MCF 10A (cell line): Measurements from ENCODE around the gene HOXB8. TPM values are rescaled to one million over a fixed set of nuclear protein-coding genes. Genes with fewer than 3 reads are reported as not detected.
A peak's percentile ranks its signal among the peaks of the same experiment; 100 is the strongest.

Source experiments
- BruUV-seq: library from RNA; stranded (reverse); fragments of 400-500 nt; replicated peaks from 2 replicates; lab custom pipeline; 2021; lab: Mats Ljungman, UMichigan
- CTCF ChIA-PET: fragments of 300-600 bp; sonication (Branson Sonifier 250); formaldehyde crosslinking; extraction: SDS; loops from one replicate; lab custom pipeline; 2021; ENCODE audit warnings: antibody characterized with exemption, inconsistent platforms; lab: Yijun Ruan, JAX
- POLR2A ChIA-PET: fragments of 300-600, 350-650 bp; sonication (Branson Sonifier 250); formaldehyde crosslinking; extraction: SDS; loops from one replicate; lab custom pipeline; 2020; ENCODE audit warnings: antibody characterized with exemption, inconsistent platforms; lab: Yijun Ruan, JAX
- DNase-seq: peaks from one replicate; pipeline ENCODE4 v3.0.0-alpha.2; 2018; ENCODE audit not compliant: unreplicated experiment
- H3K27ac Mint-ChIP-seq: one replicate; pipeline ENCODE4 v1.8.0; 2022; ENCODE audit warnings: mild to moderate bottlenecking, low read depth, mixed read lengths; ENCODE audit not compliant: unreplicated experiment
- H3K27me3 Mint-ChIP-seq: one replicate; pipeline ENCODE4 v1.8.0; 2022; ENCODE audit warnings: mixed read lengths; ENCODE audit not compliant: insufficient read depth, unreplicated experiment
- H3K36me3 Mint-ChIP-seq: one replicate; pipeline ENCODE4 v1.8.0; 2022; ENCODE audit warnings: mild to moderate bottlenecking, moderate library complexity, mixed read lengths; ENCODE audit not compliant: insufficient read depth, unreplicated experiment
- H3K4me1 Mint-ChIP-seq: one replicate; pipeline ENCODE4 v1.8.0; 2022; ENCODE audit warnings: mixed read lengths; ENCODE audit not compliant: insufficient read depth, unreplicated experiment
- H3K4me3 Mint-ChIP-seq: one replicate; pipeline ENCODE4 v1.8.0; 2022; ENCODE audit warnings: mild to moderate bottlenecking, moderate library complexity, mixed read lengths; ENCODE audit not compliant: unreplicated experiment
- H3K9me3 Mint-ChIP-seq: one replicate; pipeline ENCODE4 v1.8.0; 2022; ENCODE audit warnings: mixed read lengths; ENCODE audit not compliant: unreplicated experiment
- intact Hi-C: fragments of 100-400 bp; cut with micrococcal nuclease; formaldehyde crosslinking; loops from 2 replicates; pipeline ENCODE4 v1.14.1; 2022
- total RNA-seq: library from RNA; stranded (reverse); gene quantifications from 2 replicates; pipeline ENCODE4 v1.2.3, GENCODE V29; 2022
- TF ChIP-seq, protein P1 (sequence below): fragments of 200-600 bp; IDR thresholded peaks from one replicate; pipeline ENCODE4 v1.8.0; 2022; ENCODE audit warnings: antibody characterized with exemption, mild to moderate bottlenecking; ENCODE audit not compliant: unreplicated experiment

HOXB8 gene
- total RNA-seq, 1 experiment from 2014 or later, result not detected

DNA sequence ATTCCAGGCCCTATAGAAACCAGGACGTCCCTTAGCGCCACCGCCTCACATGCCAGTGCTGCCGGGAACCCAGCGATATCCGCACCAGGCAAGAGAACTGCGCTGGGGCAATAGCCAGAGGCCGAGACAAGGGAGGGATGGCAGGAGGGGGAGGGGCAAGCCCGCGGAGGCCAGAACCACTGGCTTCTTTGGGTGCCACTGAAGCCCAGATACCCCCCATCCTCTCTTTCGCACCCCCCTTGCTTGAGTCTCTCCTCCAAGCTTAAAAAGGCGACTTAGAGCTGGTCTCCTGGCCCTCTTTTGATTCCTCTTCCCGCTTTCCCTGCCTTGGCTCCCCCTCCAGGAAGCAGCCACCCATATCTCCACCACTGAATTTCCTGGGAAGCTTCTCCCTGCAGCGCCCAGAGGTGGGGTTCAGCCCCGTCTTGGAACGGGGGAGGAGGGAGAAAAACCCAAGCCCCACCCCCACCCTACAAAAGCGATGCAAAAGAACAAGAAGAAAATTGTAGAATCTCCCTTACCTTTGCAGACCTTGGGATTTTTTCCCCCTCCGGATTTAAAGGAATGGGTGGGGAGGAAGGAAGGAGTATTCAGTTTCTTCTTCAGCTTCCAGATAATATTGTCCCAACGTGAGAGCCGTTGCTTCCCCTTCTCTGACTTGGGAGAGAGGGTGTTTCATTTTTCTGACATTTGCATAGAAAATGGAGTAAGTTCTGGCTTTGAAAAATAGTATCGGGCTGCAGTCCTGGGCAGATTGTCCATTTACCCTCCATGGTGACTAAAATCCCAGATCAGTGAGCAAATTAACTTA lies 10.9 kb downstream of the HOXB8 start:
- intact Hi-C loops, result no loop called here
- no TSS peak for BruUV-seq
- ChIA-PET CTCF (interaction anchor here (0.7 kb wide), 1 partner anchor 9 kb away, joined by 4 read pairs; no protein-coding TSS in a partner anchor), POLR2A (no interaction called here)
- DNase-seq, result no peak
- no peaks in the 10 kb centered on the region for H3K9me3 Mint-ChIP-seq
- H3K4me1 Mint-ChIP-seq, result peaks cover 5% of the 10 kb centered on the region
- H3K4me3 Mint-ChIP-seq, result no peak overlapping the region
- no peaks in the 10 kb centered on the region for H3K36me3 Mint-ChIP-seq
- peaks cover 91% of the 10 kb centered on the region for H3K27me3 Mint-ChIP-seq
- TF ChIP-seq, protein P1, sequence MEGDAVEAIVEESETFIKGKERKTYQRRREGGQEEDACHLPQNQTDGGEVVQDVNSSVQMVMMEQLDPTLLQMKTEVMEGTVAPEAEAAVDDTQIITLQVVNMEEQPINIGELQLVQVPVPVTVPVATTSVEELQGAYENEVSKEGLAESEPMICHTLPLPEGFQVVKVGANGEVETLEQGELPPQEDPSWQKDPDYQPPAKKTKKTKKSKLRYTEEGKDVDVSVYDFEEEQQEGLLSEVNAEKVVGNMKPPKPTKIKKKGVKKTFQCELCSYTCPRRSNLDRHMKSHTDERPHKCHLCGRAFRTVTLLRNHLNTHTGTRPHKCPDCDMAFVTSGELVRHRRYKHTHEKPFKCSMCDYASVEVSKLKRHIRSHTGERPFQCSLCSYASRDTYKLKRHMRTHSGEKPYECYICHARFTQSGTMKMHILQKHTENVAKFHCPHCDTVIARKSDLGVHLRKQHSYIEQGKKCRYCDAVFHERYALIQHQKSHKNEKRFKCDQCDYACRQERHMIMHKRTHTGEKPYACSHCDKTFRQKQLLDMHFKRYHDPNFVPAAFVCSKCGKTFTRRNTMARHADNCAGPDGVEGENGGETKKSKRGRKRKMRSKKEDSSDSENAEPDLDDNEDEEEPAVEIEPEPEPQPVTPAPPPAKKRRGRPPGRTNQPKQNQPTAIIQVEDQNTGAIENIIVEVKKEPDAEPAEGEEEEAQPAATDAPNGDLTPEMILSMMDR, result no peak
- no peak overlapping the region for H3K27ac Mint-ChIP-seq

DNA sequence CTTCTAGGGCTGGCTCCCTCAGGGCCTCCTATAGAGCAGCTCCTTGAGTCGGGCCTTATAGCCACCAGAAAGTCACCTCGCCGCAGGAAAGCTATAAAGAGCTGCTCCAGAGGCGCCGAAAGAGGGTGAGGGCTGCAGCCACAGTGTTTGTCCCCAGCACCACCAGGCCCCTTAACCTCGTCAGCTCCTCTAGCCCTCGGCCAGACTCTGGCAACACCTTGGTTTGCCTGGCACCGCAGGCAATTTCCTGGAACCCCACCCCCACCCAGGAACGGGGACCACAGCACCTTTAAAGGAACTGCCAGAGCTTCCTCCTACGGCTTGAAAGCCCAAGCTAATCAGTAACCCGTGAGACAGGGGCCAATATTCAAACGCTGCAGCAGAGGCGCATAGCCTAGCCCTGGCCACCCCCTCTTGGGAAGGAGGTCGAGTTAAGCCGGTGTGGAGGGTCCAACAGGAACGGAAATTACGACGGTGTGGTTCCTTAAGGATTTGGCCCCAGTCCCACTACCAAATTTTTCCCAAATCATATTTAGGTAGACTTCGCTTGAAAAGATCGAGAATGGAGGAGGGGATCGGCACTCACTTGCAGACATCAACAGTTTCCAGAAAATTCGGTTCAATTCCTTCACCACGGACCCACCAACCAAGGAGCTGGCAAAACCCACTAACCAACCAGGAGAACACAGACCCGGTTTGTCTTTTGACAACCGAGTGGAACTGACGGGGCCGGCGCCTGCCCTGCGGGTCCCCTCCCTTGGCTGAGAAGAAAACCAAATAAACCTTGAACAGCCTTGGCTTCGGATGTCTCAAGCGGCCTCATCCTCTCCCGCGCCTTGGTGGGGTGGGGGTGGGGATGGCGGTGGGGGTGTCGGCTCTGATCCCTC lies 13.3 kb downstream of the HOXB8 start:
- TF ChIP-seq, protein P1, result no peak
- intact Hi-C loops, result no loop called here
- Mint-ChIP-seq H3K4me3 (peak overlapping the region; percentile 23), H3K36me3 (no peaks in the 10 kb centered on the region), H3K4me1 (peaks cover 5% of the 10 kb centered on the region), H3K27me3 (peaks cover 91% of the 10 kb centered on the region), H3K27ac (no peak overlapping the region), H3K9me3 (no peaks in the 10 kb centered on the region)
- DNase-seq, result no peak
- ChIA-PET POLR2A (interaction anchor here (0.6 kb wide), 2 partner anchors 433 to 470 kb away, joined by 3 read pairs; no protein-coding TSS in a partner anchor), CTCF (interaction anchor here (0.6 to 1.4 kb wide), 8 partner anchors 22 to 1070 kb away, joined by 3 to 5 read pairs (median 3); no protein-coding TSS in a partner anchor)
- BruUV-seq, result no TSS peak

- H3K4me1 Mint-ChIP-seq, result peaks cover 5% of the 10 kb centered on the region
- peaks cover 86% of the 10 kb centered on the region for H3K27me3 Mint-ChIP-seq
- H3K4me3 Mint-ChIP-seq, result no peak overlapping the region
- TF ChIP-seq, protein P1, result no peak
- no peak overlapping the region for H3K27ac Mint-ChIP-seq
- no TSS peak for BruUV-seq
- ChIA-PET POLR2A (interaction anchor here (0.6 kb wide), 1 partner anchor 470 kb away, joined by 3 read pairs; no protein-coding TSS in a partner anchor), CTCF (interaction anchor here (0.6 to 1.4 kb wide), 4 partner anchors 248 to 1069 kb away, joined by 3 to 5 read pairs (median 3); no protein-coding TSS in a partner anchor)
- no peaks in the 10 kb centered on the region for H3K9me3 Mint-ChIP-seq
- DNase-seq, result no peak
- intact Hi-C loops, result no loop called here
- H3K36me3 Mint-ChIP-seq, result no peaks in the 10 kb centered on the region
Measured at GRCh38 chr17:48601207-48601538, 13.9 kb downstream of the HOXB8 start.
